BE2C (cell line): ENCODE measurements around the gene LRRC25.

Experiments used
- DNase-seq: peaks from one replicate; pipeline ENCODE4 v3.0.0-alpha.2; 2020
- H3K27me3 ChIP-seq: fragments of 250-450 bp; sonication (Bioruptor Pico); 2 replicates; pipeline ENCODE4 v1.5.1; 2020; ENCODE audit warnings: mild to moderate bottlenecking
- H3K36me3 ChIP-seq: fragments of 250-450 bp; sonication (Bioruptor Pico); 2 replicates; pipeline ENCODE4 v1.5.1; 2020; ENCODE audit warnings: mild to moderate bottlenecking
- H3K4me1 ChIP-seq: fragments of 250-450 bp; sonication (Bioruptor Pico); 2 replicates; pipeline ENCODE4 v1.5.1; 2020
- H3K4me3 ChIP-seq: 2 replicates; pipeline ENCODE4 v1.5.1; 2011; ENCODE audit warnings: low read depth, low read length
- H3K9me3 ChIP-seq: fragments of 250-450 bp; sonication (Bioruptor Pico); 2 replicates; pipeline ENCODE4 v1.5.1; 2020
- TF ChIP-seq, protein P1 (sequence below): IDR thresholded peaks from 2 replicates; pipeline ENCODE4 v1.5.1; 2012; ENCODE audit warnings: mild to moderate bottlenecking, low read depth, low read length

The LRRC25 gene

DNA sequence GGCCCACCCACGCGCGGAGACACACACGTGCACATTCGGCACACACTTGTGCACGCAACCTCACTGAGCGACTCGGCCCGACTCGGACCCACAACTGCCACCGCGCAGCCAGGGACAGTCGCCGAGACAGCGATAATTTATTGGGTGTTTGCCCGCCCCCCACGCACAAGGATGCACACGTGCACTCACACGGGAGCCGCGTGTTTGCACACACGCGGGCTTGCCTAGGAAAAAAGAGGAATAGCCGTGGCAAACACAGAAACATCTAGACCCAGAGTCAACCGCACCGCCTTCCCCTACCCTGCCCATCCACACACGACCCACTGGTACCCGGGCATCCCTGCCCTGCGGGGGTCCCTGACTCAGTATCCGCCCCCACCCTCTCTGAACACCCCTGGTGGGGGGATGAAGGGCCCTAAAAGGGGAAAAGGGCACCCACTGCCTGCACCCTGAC is 20.6 kb upstream of the LRRC25 start:
- DNase-seq: no peak
- Histone ChIP-seq H3K27me3 (no peaks in the 10 kb centered on the region), H3K4me1 (peaks cover 22% of the 10 kb centered on the region), H3K36me3 (peaks cover 4% of the 10 kb centered on the region), H3K4me3 (no peak overlapping the region), H3K9me3 (no peaks in the 10 kb centered on the region)
- TF ChIP-seq, protein P1, sequence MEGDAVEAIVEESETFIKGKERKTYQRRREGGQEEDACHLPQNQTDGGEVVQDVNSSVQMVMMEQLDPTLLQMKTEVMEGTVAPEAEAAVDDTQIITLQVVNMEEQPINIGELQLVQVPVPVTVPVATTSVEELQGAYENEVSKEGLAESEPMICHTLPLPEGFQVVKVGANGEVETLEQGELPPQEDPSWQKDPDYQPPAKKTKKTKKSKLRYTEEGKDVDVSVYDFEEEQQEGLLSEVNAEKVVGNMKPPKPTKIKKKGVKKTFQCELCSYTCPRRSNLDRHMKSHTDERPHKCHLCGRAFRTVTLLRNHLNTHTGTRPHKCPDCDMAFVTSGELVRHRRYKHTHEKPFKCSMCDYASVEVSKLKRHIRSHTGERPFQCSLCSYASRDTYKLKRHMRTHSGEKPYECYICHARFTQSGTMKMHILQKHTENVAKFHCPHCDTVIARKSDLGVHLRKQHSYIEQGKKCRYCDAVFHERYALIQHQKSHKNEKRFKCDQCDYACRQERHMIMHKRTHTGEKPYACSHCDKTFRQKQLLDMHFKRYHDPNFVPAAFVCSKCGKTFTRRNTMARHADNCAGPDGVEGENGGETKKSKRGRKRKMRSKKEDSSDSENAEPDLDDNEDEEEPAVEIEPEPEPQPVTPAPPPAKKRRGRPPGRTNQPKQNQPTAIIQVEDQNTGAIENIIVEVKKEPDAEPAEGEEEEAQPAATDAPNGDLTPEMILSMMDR: no peak

DNA sequence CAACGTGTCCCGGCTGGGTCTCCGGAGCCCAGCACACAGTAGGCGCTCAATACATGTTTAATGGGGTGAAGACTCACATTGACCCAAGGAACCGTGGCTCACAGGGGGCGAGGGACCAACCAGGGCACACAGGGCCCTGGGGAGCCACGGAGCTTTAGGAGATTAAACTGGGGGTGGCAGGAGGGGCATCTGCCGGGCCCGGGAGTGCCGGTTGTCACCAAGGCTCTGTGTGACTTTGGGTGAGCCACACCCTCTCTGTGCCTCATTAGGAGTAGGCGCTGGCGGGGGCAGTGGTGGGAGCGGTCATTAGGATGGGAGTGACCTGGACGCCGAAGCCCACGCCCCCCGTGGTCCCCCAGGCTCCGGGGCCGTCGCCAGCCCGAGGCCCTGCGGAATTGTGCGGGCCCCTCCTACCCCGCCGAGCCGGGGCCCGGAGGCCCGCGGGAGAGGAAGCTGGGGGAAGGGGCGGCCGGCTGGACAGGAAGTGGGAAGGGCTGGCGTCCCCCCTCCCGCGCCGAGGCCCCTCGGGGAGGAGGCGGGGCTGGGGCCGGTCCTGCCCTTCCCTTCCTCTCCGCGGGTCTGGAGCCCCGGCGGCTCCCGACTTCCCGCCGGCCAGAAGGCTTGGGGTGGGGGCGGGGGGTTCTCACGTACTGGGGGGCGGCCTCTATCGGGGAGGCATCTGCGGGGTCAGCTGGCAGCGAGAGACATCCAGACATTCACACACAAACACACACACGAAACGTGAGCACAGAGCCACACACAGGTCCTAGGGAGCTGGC is 20.0 kb upstream of the LRRC25 start:
- Histone ChIP-seq H3K27me3 (no peaks in the 10 kb centered on the region), H3K4me3 (peak overlapping the region; percentile 43), H3K4me1 (peaks cover 22% of the 10 kb centered on the region), H3K36me3 (peaks cover 3% of the 10 kb centered on the region), H3K9me3 (no peaks in the 10 kb centered on the region)
- peak; percentile 86 for DNase-seq
- TF ChIP-seq, protein P1: no peak

GRCh38 chr19:18416778-18417249 is 19.4 kb upstream of the LRRC25 start:
- DNase-seq: peak; percentile 89
- H3K27me3 ChIP-seq: no peaks in the 10 kb centered on the region
- TF ChIP-seq, protein P1: no peak
- peaks cover 22% of the 10 kb centered on the region for H3K4me1 ChIP-seq
- no peaks in the 10 kb centered on the region for H3K9me3 ChIP-seq
- peak overlapping the region; percentile 43 for H3K4me3 ChIP-seq
- no peaks in the 10 kb centered on the region; the same call in 1 of the 2 replicates for H3K36me3 ChIP-seq

DNA sequence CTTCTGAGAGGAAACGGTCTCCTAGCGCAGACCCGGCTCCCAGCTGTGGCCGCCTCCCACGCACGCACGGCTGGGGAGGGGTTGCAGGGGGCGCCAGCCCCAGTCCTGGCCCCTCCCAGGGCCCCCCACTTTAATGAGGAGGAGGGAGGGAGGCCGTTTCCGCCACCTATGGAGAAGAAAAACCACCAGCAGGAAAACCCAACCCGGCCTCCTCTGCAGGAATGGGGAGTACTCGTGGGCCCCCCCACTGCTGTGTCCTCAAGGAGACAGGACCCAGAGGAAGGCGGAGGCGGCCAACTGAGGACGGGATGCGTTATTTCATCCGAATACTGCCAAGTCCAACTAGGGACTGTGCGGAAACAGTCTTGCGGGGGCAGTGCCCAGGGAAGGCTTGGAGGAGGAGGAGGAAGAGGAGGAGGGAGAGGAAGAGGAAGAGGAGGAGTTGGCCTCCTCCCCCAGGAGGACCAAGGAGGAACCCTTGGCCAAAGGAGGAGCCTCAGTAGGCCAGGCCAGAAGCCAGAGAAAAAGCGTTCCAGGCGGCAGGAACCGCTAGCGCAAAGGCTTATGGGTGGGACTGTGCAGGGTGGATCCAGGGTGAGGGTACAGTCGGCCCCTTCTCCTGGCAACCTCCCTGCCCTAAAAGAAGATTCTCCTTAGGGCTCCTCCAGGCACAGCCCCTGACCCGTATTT is 17.9 kb upstream of the LRRC25 start:
- no peaks in the 10 kb centered on the region for H3K27me3 ChIP-seq
- TF ChIP-seq, protein P1: no peak
- no peaks in the 10 kb centered on the region for H3K9me3 ChIP-seq
- no peak for DNase-seq
- no peaks in the 10 kb centered on the region for H3K36me3 ChIP-seq
- peaks cover 22% of the 10 kb centered on the region for H3K4me1 ChIP-seq
- no peak overlapping the region for H3K4me3 ChIP-seq

DNA sequence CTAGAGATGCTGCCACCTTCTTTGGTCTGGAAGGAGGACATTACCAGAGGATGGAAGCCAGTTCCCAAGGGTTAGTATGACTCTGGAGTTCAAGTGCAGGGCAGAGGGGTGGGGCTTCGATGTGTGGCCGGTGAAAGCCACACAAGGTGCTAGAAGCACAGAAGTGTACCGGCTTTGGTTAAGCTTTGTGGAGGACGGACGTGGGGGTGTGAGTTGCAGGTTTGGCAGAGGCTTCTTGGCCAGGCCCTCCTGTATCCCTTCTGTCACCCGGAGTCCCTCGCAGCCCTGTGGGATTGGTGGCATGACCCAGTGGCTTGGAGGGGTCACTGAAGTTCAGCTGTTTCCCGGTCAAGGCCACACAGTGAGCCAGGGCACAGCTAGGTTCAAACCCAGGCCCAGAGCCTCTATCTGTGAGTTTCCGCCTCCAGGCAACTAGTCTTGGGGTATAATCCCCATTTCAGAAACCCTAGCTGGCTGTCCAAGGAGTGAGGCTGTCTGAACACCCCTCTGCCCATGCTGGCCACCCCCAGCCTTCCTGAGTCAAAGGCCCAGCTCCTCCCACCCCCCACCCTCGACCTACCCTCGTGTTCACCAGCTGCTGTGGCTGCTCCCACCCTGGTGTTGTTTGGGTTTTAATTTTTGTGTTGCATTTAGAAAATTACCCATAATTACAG is 17.2 kb upstream of the LRRC25 start:
- TF ChIP-seq, protein P1: no peak
- H3K4me1 ChIP-seq: peaks cover 22% of the 10 kb centered on the region
- DNase-seq: no peak
- H3K36me3 ChIP-seq: no peaks in the 10 kb centered on the region
- H3K9me3 ChIP-seq: no peaks in the 10 kb centered on the region
- no peak overlapping the region for H3K4me3 ChIP-seq
- H3K27me3 ChIP-seq: no peaks in the 10 kb centered on the region
